AML-193 (cell line): Measurements from ENCODE around the gene ATAD3A.
"Not testable (repeated sequence)": the region's sequence is repeated elsewhere in the genome, so short reads cannot be mapped to it uniquely, and the experiment has no call there.

Experiments
- DNase-seq, 2 experiments: peaks; one replicate each; lab custom pipeline; 2025; lab: John Stamatoyannopoulos, UW

ATAD3A gene

GRCh38 chr1:1489861-1490260, 22.1 kb upstream of the ATAD3A start:
- no peak for DNase-seq

DNA sequence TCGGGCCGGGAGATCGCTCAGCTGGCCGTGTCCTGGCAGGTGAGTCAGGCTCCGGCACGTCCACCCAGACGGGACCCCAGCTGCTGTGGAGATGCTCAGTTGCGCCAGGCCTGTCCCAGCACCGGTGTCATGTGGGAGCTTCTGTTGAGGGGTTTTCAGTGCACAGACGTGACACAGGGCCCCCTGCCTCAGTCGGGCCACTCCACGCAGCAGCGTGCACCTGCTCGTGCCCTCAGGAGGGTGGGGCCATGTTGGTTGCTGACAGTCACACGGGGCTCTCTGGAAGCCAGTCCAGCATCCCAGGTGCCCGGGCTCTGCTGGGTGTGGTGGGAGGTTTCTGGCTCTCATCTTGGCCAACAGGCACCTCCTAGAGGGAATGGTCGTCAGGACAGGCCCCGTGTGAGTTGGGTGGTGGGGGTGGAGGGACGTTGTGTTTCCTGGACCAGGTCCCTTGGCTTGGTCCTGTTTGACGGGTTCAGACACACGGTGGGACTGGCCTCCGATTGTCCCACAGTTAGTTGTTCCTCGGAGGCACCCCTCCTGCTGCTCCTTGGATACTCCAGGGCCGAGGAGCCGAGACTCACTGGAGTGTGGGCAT, 21.2 kb upstream of the ATAD3A start:
- no peak for DNase-seq

GRCh38 chr1:1491601-1492000, 20.4 kb upstream of the ATAD3A start:
- DNase-seq, result no peak

- DNase-seq, result not testable (repeated sequence)
Measured at GRCh38 chr1:1494311-1494710, 17.7 kb upstream of the ATAD3A start.

DNA sequence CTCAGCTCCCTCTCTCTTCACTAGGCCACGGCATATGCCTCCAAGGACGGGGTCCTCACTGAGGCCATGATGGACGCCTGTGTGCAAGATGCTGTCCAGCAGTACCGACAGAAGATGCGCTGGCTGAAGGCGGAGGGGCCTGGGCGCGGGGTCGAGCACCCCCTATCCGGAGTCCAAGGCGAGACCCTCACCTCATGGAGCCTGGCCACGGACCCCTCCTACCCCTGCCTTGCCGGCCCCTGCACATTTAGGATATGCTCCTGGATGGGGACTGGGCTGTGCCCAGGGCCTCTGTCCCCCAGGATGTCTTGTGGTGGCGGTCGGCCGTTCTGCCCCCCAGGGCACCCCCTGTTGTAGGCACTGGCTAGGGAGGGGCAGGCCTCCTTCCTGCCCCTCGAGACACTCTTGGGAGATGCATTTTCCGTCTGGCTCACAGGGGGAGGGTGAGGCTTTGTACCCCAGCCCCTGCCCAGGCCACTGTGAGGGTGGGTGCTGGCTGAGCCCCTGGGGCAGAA, 16.4 kb upstream of the ATAD3A start:
- not testable (repeated sequence) for DNase-seq

DNA sequence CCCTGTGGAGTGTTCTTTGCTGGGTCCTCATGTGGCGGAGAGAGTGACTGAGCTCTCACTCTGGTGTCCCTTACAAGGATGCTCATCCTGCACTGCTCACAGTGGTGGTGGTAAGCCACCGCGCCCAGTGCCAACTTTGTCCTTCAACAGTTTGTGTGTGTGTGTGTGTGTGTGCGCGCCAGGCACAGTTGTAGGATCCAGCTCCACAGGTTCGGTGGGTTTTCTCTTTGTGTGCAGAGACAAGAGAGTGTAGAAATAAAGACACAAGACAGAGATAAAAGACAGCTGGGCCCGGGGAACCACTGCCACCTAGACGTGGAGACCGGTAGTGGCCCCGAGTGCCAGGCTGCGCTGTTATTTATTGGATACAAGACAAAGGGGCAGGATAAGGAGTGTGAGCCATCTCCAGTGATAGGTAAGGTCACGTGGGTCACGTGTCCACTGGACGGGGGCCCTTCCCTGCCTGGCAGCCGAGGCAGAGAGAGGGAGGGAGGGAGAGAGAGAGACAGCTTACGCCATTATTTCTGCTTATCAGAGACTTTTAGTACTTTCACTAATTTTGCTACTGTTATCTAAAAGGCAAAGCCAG, 7.1 kb upstream of the ATAD3A start:
- peak; percentile 66 to 67 for DNase-seq

- peak; percentile 36 to 52 for DNase-seq
Measured at GRCh38 chr1:1505366-1505798, 6.6 kb upstream of the ATAD3A start.

GRCh38 chr1:1505801-1506200, 6.2 kb upstream of the ATAD3A start:
- DNase-seq, result not testable (repeated sequence)

GRCh38 chr1:1507305-1507704, 4.7 kb upstream of the ATAD3A start:
- no peak for DNase-seq

GRCh38 chr1:1508775-1509464, 3.0 kb upstream of the ATAD3A start:
- DNase-seq, result not testable (repeated sequence)

DNA sequence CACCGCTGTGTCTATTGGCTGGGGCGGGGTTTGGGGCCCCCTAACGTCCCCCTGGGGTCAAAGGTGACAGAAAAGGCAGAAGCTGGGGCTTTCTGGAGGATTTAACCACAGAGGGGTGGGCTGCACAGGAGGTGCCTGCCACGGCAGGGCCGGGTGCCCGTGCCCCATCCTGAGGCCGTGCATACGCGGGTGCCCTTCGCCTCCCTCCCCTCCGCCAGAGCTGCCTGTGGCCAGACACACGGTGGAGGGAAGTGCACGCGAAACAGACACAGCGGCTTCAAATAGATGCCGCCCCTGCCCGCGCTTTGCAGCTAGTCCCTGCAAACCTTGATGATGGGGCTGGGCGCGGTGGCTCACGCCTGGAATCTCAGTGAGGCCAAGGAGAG, 2.5 kb upstream of the ATAD3A start:
- not testable (repeated sequence) for DNase-seq

GRCh38 chr1:1510912-1511532, 940 bp upstream of the ATAD3A start:
- peak; percentile 4 to 18 for DNase-seq

- not testable (repeated sequence) for DNase-seq
Measured at GRCh38 chr1:1512425-1512824, 463 bp downstream of the ATAD3A start.

- not testable (repeated sequence) for DNase-seq
Measured at GRCh38 chr1:1513675-1514074, 1.7 kb downstream of the ATAD3A start.

DNA sequence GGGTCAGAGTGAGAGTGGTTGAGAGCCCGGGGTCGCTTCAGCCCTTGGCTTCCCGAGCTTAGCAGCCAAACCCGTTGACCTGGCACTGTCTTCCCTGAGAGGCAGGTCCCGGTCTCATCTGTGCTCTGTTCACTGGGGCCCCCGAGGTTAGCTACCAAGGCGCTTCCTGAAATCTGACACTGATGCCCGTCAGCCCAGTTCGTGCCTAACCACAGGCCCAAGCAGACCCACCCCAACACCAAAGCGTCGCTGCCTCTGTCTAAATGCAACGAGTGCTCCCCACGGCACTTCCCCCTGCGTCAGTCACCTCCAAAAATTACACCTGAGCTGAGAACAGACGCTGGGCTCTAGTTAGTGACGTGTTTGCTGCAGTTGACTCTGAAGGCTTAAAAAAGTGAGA, 2.4 kb downstream of the ATAD3A start:
- not testable (repeated sequence) for DNase-seq

DNA sequence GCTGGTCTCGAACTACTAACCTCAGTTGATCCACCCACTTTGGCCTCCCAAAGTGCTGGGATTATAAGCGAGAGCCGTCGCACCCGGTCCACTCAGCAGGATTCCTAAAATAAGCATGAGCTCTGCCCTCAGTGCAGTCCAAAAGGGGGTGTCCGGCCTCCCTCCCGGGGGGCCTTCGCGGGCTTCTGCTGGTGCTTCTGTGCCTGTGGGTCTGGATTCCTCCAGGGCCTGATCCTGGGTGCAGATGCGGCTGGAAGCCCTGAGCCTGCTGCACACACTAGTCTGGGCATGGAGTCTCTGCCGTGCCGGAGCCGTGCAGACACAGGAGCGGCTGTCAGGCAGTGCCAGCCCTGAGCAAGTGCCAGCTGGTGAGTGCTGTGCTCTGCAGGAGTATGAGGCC, 5.0 kb downstream of the ATAD3A start:
- not testable (repeated sequence) for DNase-seq

- DNase-seq, result no peak
Measured at GRCh38 chr1:1517973-1518620, 6.1 kb downstream of the ATAD3A start.

DNA sequence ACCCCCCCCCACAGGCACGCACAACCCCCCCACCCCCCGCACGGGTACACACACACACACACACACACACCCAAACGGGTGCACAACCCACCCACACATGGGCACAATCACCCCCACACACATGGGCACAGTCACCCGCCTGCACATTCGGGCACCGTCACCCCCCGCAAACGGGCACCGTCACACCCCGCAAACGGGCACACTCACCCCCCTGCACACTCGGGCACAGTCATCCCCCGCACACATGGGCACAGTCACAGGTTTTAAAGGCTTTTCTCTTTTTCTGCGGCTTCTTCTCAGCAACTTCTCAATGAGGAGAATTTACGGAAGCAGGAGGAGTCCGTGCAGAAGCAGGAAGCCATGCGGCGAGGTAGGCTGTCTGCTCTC, 6.7 kb downstream of the ATAD3A start:
- not testable (repeated sequence) for DNase-seq

DNA sequence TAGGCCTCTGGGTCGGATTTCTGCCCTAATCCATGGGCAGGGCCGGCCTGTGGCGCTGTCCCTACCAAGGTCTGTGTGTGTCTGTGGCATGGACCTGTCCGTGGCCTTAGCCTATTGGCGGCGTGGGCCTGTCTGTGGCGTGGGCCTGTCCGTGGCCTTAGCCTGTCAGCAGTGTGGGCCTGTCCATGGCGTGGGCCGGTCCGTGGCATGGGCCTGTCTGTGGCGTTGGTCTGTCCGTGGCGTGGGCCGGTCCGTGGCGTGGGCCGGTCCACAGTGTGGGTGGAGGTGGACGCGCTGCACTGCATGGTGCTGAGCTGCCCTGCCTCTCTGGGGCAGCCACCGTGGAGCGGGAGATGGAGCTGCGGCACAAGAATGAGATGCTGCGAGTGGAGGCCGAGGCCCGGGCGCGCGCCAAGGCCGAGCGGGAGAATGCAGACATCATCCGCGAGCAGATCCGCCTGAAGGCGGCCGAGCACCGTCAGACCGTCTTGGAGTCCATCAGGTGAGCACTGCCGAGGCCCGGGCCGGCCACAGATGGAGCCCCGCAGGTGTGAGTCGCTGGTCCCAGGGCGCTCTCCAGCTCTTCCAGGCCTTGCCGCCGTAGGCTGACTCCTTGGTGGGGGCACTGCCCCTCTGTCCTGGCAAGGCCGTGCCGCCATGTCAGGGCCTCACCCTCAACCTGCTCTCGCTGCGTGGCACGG, 8.0 kb downstream of the ATAD3A start:
- DNase-seq, result not testable (repeated sequence)

- DNase-seq, result no peak
Measured at GRCh38 chr1:1521331-1521730, 9.4 kb downstream of the ATAD3A start.

DNA sequence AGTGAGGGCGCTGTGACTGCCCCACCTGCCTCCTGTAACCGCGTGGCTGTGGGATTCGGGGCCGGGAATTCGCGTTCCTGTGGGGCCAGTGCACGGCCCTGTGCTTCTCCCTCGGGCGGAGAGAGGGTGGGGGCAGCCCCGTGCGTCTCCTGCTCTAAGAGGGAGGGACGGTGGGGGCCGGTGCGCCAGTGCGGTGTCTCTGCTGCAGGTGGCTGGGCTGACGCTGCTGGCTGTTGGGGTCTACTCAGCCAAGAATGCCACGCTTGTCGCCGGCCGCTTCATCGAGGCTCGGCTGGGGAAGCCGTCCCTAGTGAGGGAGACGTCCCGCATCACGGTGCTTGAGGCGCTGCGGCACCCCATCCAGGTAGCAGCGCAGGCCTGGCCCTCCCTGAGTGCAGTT, 10.6 kb downstream of the ATAD3A start:
- DNase-seq, result not testable (repeated sequence)

DNA sequence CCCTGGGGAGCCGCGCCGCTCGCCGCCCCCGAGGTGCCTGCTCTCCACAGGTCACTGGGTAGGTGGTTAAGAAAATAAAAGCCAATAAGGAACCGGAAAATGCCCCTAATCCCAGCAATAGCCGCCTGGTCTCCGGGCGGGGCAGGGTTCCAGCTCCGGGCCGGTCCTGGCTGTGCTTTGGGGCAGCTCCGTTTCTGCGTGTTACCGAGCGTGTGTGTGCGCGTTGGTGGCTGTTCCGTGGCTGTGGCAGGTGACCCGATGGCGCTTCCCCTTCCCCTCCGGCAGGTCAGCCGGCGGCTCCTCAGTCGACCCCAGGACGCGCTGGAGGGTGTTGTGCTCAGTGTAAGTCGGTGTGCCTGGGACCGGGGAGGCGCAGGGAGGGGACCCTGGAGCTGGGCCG, 11.3 kb downstream of the ATAD3A start:
- DNase-seq, result not testable (repeated sequence)
